DOHH2 (cell line): ENCODE results near the gene GPC6.

Experiments
- H3F3A ChIP-seq: fragments of 200-600 bp; sonication (generic), shearing (Covaris generic); 2 replicates; pipeline ENCODE4 v1.6.0; 2016; ENCODE audit warnings: antibody characterized with exemption, mild to moderate bottlenecking; ENCODE audit not compliant: control insufficient read depth, insufficient read depth
- H3K27ac ChIP-seq: fragments of 200-600 bp; sonication (generic); 2 replicates; pipeline ENCODE4 v1.5.1; 2014; ENCODE audit warnings: low read depth, mild to moderate bottlenecking, low read length, moderate library complexity
- H3K27me3 ChIP-seq: fragments of 200-600 bp; sonication (generic); 2 replicates; pipeline ENCODE4 v1.6.1; 2014; ENCODE audit warnings: mild to moderate bottlenecking, low read length, mixed read lengths; ENCODE audit not compliant: control insufficient read depth
- H3K36me3 ChIP-seq: fragments of 200-600 bp; sonication (generic); 2 replicates; pipeline ENCODE4 v1.6.1; 2014; ENCODE audit warnings: mild to moderate bottlenecking, low read length, moderate library complexity, mixed read lengths; ENCODE audit not compliant: control insufficient read depth
- H3K4me1 ChIP-seq: fragments of 200-600 bp; sonication (generic); 2 replicates; pipeline ENCODE4 v1.6.1; 2014; ENCODE audit warnings: mild to moderate bottlenecking, low read length, mixed read lengths; ENCODE audit not compliant: control insufficient read depth
- H3K4me2 ChIP-seq: fragments of 200-600 bp; sonication (generic); 2 replicates; pipeline ENCODE4 v1.6.0; 2014; ENCODE audit warnings: mild to moderate bottlenecking, low read length, moderate library complexity
- H3K4me3 ChIP-seq: fragments of 200-600 bp; sonication (generic); 2 replicates; pipeline ENCODE4 v1.5.1; 2014; ENCODE audit warnings: mild to moderate bottlenecking, low read length, mixed read lengths
- H3K79me2 ChIP-seq: fragments of 200-600 bp; sonication (generic); 2 replicates; pipeline ENCODE4 v1.6.1; 2014; ENCODE audit warnings: mild to moderate bottlenecking, low read length, mixed read lengths; ENCODE audit not compliant: control insufficient read depth
- H3K9me2 ChIP-seq: fragments of 200-600 bp; sonication (generic); replicated peaks from 2 replicates; pipeline ENCODE4 v1.6.1; 2014; ENCODE audit warnings: mild to moderate bottlenecking, low read length, mixed read lengths; ENCODE audit not compliant: control insufficient read depth
- H3K9me3 ChIP-seq: fragments of 200-600 bp; sonication (generic); 2 replicates; pipeline ENCODE4 v1.6.1; 2014; ENCODE audit warnings: antibody characterized with exemption, low read length, mixed read lengths; ENCODE audit not compliant: control insufficient read depth, insufficient read depth
- H4K20me1 ChIP-seq: fragments of 200-600 bp; sonication (generic); 2 replicates; pipeline ENCODE4 v1.6.0; 2014; ENCODE audit warnings: low read depth, mild to moderate bottlenecking, antibody characterized with exemption, low read length, moderate library complexity; ENCODE audit not compliant: control insufficient read depth, insufficient read depth
- EZH2phosphoT487 ChIP-seq: fragments of 200-600 bp; sonication (generic); IDR thresholded peaks from 2 replicates; pipeline ENCODE4 v1.6.1; 2017; ENCODE audit warnings: borderline replicate concordance, mild to moderate bottlenecking, antibody characterized with exemption, low read length, moderate library complexity, mixed read lengths
- TF ChIP-seq, protein P1 (sequence below): fragments of 200-600 bp; sonication (generic); IDR thresholded peaks from one replicate; pipeline ENCODE4 v1.5.1; 2014; ENCODE audit warnings: antibody characterized with exemption, mild to moderate bottlenecking, low read depth, low read length; ENCODE audit not compliant: poor library complexity, severe bottlenecking

GPC6 gene

DNA sequence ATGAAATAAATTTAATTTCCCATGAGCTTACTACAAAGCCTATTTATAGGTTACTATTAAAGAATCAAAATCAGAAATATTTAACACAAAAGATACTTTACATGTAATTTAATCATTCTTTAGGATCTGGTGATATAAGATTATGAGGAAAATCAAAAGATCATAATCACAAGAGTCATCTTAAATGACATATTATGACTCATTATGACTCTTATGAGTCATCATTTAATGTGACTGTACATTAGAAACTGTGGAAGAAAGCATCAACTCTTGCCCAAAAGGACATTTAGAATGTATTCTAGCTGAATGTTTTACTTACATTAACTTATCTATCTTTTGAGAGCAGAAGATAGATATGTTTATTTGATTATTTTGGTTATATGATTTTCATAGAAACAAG lies 794.2 kb downstream of the GPC6 start:
- no peaks in the 10 kb centered on the region for H3F3A ChIP-seq
- no peaks in the 10 kb centered on the region for H3K79me2 ChIP-seq
- no peaks in the 10 kb centered on the region for H4K20me1 ChIP-seq
- no peak overlapping the region for H3K27ac ChIP-seq
- TF ChIP-seq EZH2phosphoT487, result no peak
- TF ChIP-seq, protein P1, sequence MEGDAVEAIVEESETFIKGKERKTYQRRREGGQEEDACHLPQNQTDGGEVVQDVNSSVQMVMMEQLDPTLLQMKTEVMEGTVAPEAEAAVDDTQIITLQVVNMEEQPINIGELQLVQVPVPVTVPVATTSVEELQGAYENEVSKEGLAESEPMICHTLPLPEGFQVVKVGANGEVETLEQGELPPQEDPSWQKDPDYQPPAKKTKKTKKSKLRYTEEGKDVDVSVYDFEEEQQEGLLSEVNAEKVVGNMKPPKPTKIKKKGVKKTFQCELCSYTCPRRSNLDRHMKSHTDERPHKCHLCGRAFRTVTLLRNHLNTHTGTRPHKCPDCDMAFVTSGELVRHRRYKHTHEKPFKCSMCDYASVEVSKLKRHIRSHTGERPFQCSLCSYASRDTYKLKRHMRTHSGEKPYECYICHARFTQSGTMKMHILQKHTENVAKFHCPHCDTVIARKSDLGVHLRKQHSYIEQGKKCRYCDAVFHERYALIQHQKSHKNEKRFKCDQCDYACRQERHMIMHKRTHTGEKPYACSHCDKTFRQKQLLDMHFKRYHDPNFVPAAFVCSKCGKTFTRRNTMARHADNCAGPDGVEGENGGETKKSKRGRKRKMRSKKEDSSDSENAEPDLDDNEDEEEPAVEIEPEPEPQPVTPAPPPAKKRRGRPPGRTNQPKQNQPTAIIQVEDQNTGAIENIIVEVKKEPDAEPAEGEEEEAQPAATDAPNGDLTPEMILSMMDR, result no peak
- no peaks in the 10 kb centered on the region for H3K4me1 ChIP-seq
- no peaks in the 10 kb centered on the region for H3K9me3 ChIP-seq
- no peaks in the 10 kb centered on the region for H3K27me3 ChIP-seq
- H3K4me3 ChIP-seq, result no peak overlapping the region
- H3K9me2 ChIP-seq, result no peaks in the 10 kb centered on the region
- H3K4me2 ChIP-seq, result no peak overlapping the region
- H3K36me3 ChIP-seq, result no peaks in the 10 kb centered on the region

DNA sequence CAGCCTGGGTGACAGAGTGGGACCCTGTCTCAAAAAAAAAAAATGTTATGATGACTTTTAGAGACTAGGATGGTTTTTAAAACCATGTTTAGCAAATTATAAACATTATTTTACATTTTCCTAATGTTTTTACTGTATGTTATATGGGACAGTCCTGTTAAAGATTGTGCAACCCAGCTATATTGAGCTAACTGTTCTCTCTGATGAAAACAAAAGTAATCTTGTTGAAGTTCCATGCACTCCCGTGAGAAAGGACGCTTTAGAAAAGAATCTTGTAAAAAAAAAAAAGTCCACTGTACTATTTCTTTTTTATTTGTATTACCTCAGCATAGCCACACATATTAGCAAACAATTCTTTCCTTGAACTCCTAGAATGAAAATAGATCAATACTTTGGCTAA lies 801.6 kb downstream of the GPC6 start:
- no peak overlapping the region for H3K27ac ChIP-seq
- no peaks in the 10 kb centered on the region for H3K36me3 ChIP-seq

DNA sequence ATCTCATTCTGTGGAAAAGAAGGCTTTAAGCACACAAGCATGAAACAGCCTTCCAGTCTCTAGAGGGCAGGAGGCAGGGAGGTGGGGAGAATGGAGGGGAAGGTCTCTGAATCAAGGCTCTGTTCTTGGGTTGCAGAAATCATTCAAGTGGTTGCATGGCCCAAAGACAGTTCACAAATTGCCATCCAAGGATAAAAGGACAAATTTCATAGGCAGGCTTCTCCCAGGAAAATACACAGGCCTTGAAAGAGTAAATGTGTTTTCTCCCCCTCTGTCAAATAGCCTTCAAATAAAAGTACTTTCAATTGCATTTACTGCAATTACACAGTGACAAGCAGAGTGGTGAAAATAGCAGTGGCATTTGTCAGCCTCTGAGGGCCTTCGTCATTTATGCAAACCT lies 802.0 kb downstream of the GPC6 start:
- no peaks in the 10 kb centered on the region for H3K36me3 ChIP-seq
- no peak overlapping the region for H3K4me3 ChIP-seq
- no peaks in the 10 kb centered on the region for H3K9me3 ChIP-seq
- H3K4me2 ChIP-seq, result no peak overlapping the region
- H3K27me3 ChIP-seq, result no peaks in the 10 kb centered on the region
- H3K27ac ChIP-seq, result no peak overlapping the region
- H3K79me2 ChIP-seq, result no peaks in the 10 kb centered on the region
- H3F3A ChIP-seq, result no peaks in the 10 kb centered on the region
- H3K4me1 ChIP-seq, result no peaks in the 10 kb centered on the region
- H3K9me2 ChIP-seq, result no peaks in the 10 kb centered on the region; the same call in 1 of the 2 replicates
- no peaks in the 10 kb centered on the region for H4K20me1 ChIP-seq
- no peak for TF ChIP-seq EZH2phosphoT487
- TF ChIP-seq, protein P1, result no peak

More for the DNA sequence above, 801.6 kb downstream of the GPC6 start:
- H3K4me3 ChIP-seq, result no peak overlapping the region
- no peak overlapping the region for H3K4me2 ChIP-seq
- TF ChIP-seq, protein P1, result no peak
- TF ChIP-seq EZH2phosphoT487, result no peak
- H3K79me2 ChIP-seq, result no peaks in the 10 kb centered on the region
- H3K9me3 ChIP-seq, result no peaks in the 10 kb centered on the region
- no peaks in the 10 kb centered on the region for H3F3A ChIP-seq
- no peaks in the 10 kb centered on the region for H3K27me3 ChIP-seq
- H3K4me1 ChIP-seq, result no peaks in the 10 kb centered on the region
- H3K9me2 ChIP-seq, result no peaks in the 10 kb centered on the region; the same call in 1 of the 2 replicates
- H4K20me1 ChIP-seq, result no peaks in the 10 kb centered on the region
